ENCODE measurements around the gene SPINK14. TPM values are rescaled to one million over a fixed set of nuclear protein-coding genes. Genes with fewer than 3 reads are reported as not detected.

The SPINK14 gene
- total and polyA plus RNA-seq, 4 donors, result not detected

GRCh38 chr5:148135091-148136048 is 33.0 kb upstream of the SPINK14 start:
- Histone ChIP-seq H3K27me3 (ENCODE audit: control insufficient read depth in 3 of 3, insufficient read depth in 3 of 3, low read length in 2 of 3) (no peaks in the 10 kb centered on the region), H3K9ac (ENCODE audit: insufficient read depth in 1 of 2, low read length in 2 of 2) (no peak overlapping the region), H3K36me3 (ENCODE audit: control insufficient read depth in 4 of 4, insufficient read depth in 4 of 4, low read length in 4 of 4) (no peaks in the 10 kb centered on the region), H3K27ac (ENCODE audit: low read depth in 1 of 2, low read length in 1 of 2) (no peak overlapping the region), H3K4me1 (ENCODE audit: control insufficient read depth in 5 of 5, insufficient read depth in 5 of 5, low read length in 5 of 5) (no peaks in the 10 kb centered on the region), H3K9me3 (ENCODE audit: control insufficient read depth in 4 of 4, insufficient read depth in 3 of 4, low read length in 3 of 4) (no peaks in the 10 kb centered on the region), H3K4me3 (no peak overlapping the region)
- ATAC-seq (ENCODE audit: insufficient read depth, low FRiP score), result no peak
- WGBS, 2 donors, result 70 to 83% methylated on average over 5 of the region's 5 CpGs
- peak in 1 of 3 donors; percentile 26 for DNase-seq
- TF ChIP-seq CTCF (IDR thresholded peaks at IDR 0.05; ENCODE audit: control extremely low read depth, extremely low read depth), result no peak

DNA sequence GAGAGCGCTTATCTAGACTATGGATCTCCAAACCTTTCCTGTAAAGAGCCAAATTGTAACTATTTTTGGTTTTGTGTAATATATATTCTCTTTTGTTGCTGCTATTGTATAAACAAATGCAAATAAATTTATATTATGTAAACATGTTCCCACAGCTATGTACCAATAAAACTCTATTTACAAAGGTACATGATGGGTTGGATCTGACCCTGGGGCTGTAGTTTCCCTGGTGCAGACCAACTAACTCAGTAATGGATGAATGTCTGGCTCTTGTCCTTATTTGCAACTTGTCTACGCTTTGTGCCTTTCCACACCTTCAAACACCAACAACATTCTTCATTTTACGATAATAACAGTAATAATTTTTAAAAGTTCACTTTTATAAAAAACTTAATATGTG is 27.5 kb upstream of the SPINK14 start:
- peaks cover 0 to 6% (median 0%) of the 10 kb centered on the region in 5 donors for H3K4me1 ChIP-seq (ENCODE audit: control insufficient read depth in 5 of 5, insufficient read depth in 5 of 5, low read length in 5 of 5)
- H3K36me3 ChIP-seq (ENCODE audit: control insufficient read depth in 4 of 4, insufficient read depth in 4 of 4, low read length in 4 of 4), result no peaks in the 10 kb centered on the region
- no peak for DNase-seq
- TF ChIP-seq CTCF (IDR thresholded peaks at IDR 0.05; ENCODE audit: control extremely low read depth, extremely low read depth), result no peak
- H3K9ac ChIP-seq (ENCODE audit: insufficient read depth in 1 of 2, low read length in 2 of 2), result no peak overlapping the region
- whole genome bisulfite sequencing, 2 donors, result 66 to 95% methylated on average over 3 of the region's 3 CpGs
- no peak overlapping the region for H3K4me3 ChIP-seq
- no peak for ATAC-seq (ENCODE audit: insufficient read depth, low FRiP score)
- H3K27me3 ChIP-seq (ENCODE audit: control insufficient read depth in 3 of 3, insufficient read depth in 3 of 3, low read length in 2 of 3), result no peaks in the 10 kb centered on the region
- H3K9me3 ChIP-seq (ENCODE audit: control insufficient read depth in 4 of 4, insufficient read depth in 3 of 4, low read length in 3 of 4), result no peaks in the 10 kb centered on the region
- no peak overlapping the region for H3K27ac ChIP-seq (ENCODE audit: low read depth in 1 of 2, low read length in 1 of 2)

- Histone ChIP-seq H3K4me3 (no peak overlapping the region), H3K27ac (ENCODE audit: low read depth in 1 of 2, low read length in 1 of 2) (no peak overlapping the region), H3K36me3 (ENCODE audit: control insufficient read depth in 4 of 4, insufficient read depth in 4 of 4, low read length in 4 of 4) (no peaks in the 10 kb centered on the region), H3K4me1 (ENCODE audit: control insufficient read depth in 5 of 5, insufficient read depth in 5 of 5, low read length in 5 of 5) (peaks cover 0 to 10% (median 0%) of the 10 kb centered on the region in 5 donors), H3K27me3 (ENCODE audit: control insufficient read depth in 3 of 3, insufficient read depth in 3 of 3, low read length in 2 of 3) (no peaks in the 10 kb centered on the region), H3K9ac (ENCODE audit: insufficient read depth in 1 of 2, low read length in 2 of 2) (no peak overlapping the region), H3K9me3 (ENCODE audit: control insufficient read depth in 4 of 4, insufficient read depth in 3 of 4, low read length in 3 of 4) (no peaks in the 10 kb centered on the region)
- DNase-seq, result no peak
- ATAC-seq (ENCODE audit: insufficient read depth, low FRiP score), result no peak
- TF ChIP-seq CTCF (IDR thresholded peaks at IDR 0.05; ENCODE audit: control extremely low read depth, extremely low read depth), result no peak
- WGBS, 2 donors, result 80 to 86% methylated on average over 2 of the region's 2 CpGs
These were observed 26.7 kb upstream of the SPINK14 start for GRCh38 chr5:148141645-148142044.
